ENCODE measurements around the gene P2RX2.

DNA sequence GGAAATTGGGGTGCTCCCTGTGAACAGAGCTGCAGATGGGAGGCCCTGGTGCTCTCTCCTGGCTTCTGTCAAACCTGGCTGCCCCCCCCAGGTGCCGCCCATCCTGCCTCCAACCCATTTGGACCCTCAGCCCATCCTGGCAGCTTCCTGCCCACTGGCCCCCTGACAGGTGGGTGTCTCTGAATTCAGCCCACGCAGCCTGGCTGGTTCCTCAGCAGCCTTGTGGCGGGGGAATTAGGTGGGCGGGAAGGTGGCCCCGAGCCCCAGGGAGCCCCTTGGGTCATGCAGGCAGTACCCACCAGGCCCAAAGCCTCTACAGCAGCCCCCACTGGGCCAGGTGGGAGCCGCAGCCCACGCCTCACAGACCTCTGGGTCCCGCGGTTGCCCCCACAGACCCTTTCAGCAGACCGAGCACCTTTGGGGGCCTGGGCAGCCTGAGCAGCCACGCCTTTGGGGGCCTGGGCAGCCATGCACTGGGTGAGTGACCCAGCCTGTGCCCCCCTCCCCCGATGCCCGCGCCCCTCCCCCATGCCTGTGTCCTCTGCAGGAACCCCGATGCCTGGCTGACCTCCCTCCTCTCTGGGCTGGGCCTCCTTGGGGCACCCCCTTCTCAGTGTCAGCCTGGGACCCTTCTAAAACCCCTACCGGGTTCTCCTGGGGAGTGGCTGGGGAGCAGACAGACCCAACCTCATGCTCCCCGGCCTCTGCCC lies 37.1 kb upstream of the P2RX2 start:
- TF ChIP-seq CTCF (IDR thresholded peaks at IDR 0.05; ENCODE audit: low read depth, low read length, poor library complexity, severe bottlenecking) (no peak), EZH2phosphoT487 (IDR thresholded peaks at IDR 0.05; ENCODE audit: borderline replicate concordance, low read length) (no peak)
